Small intestine (tissue), 7 donors: ENCODE measurements around the gene RFTN2. TPM values are rescaled to one million over a fixed set of nuclear protein-coding genes. Genes with fewer than 3 reads are reported as not detected.
"Not testable (repeated sequence)": the region's sequence is repeated elsewhere in the genome, so short reads cannot be mapped to it uniquely, and the experiment has no call there.

Source experiments
- DNase-seq, 2 donors: peaks; one replicate each; pipeline versions ENCODE4 v3.0.0 to v3.0.0-alpha.2; 2013
- FAIRE-seq: peaks from 2 replicates; lab custom pipeline; 2012; peaks lifted over from hg19 to GRCh38; lab: Jason Lieb, UNC
- H3K27ac ChIP-seq, 3 donors: one replicate each; pipeline ENCODE4 v1.5.1; 2013; ENCODE audit warnings: low read length in 2 of 3, mild to moderate bottlenecking in 2 of 3, control low read depth in 1 of 3, inconsistent platforms in 1 of 3, low read depth in 1 of 3, moderate library complexity in 1 of 3
- H3K27me3 ChIP-seq, 3 donors: one replicate each; pipeline ENCODE4 v1.6.1; 2013; ENCODE audit warnings: low read length in 3 of 3, inconsistent platforms in 1 of 3; ENCODE audit not compliant: control insufficient read depth in 3 of 3, insufficient read depth in 3 of 3
- H3K36me3 ChIP-seq, 3 donors: one replicate each; pipeline ENCODE4 v1.6.1; 2013; ENCODE audit warnings: low read length in 3 of 3, inconsistent platforms in 1 of 3, low read depth in 1 of 3, mild to moderate bottlenecking in 1 of 3, moderate library complexity in 1 of 3; ENCODE audit not compliant: control insufficient read depth in 3 of 3, insufficient read depth in 2 of 3
- H3K4me1 ChIP-seq, 3 donors: one replicate each; pipeline ENCODE4 v1.6.1; 2013; ENCODE audit warnings: low read length in 2 of 3, inconsistent platforms in 1 of 3, low read depth in 1 of 3, mild to moderate bottlenecking in 1 of 3, moderate library complexity in 1 of 3; ENCODE audit not compliant: control insufficient read depth in 3 of 3, insufficient read depth in 2 of 3
- H3K4me3 ChIP-seq, 3 donors: one replicate each; pipeline ENCODE4 v1.5.1; 2013; ENCODE audit warnings: low read length in 3 of 3, control low read depth in 1 of 3, inconsistent platforms in 1 of 3, low read depth in 1 of 3, mild to moderate bottlenecking in 1 of 3, moderate library complexity in 1 of 3
- H3K9me3 ChIP-seq, 2 donors: one replicate each; pipeline ENCODE4 v1.6.1; 2013; ENCODE audit warnings: low read depth in 1 of 2, low read length in 1 of 2; ENCODE audit not compliant: control insufficient read depth in 2 of 2, insufficient read depth in 1 of 2
- WGBS, 3 donors: extraction: QIAGEN DNeasy Blood & Tissue Kit; methylation state at CpG; one replicate each; pipeline ENCODE4 v1.1.7; 2013; 5-methylcytosine and 5-hydroxymethylcytosine counted together
- polyA plus RNA-seq, 4 donors: library from polyadenylated mRNA; stranded (reverse) in 3 of 4; unstranded in 1 of 4; fragments of 200-250 nt in 3 of 4; fragments of 120-200 nt in 1 of 4; gene quantifications; one replicate each; pipeline versions ENCODE4 v1.2.1 to v1.2.3, GENCODE V29; 2013
- donor health status: healthy with polysubstance abuse.
- donor health status: control.
- donor health status: control.
- donor health status: Bipolar disorder and iron deficiency.
- donor health status: healthy.

Gene RFTN2
- polyA plus RNA-seq, 4 donors, result 1.1 to 2.7 (median 1.5) TPM; not detected in 1

GRCh38 chr2:197571627-197572271 is 103.6 kb downstream of the RFTN2 start:
- Histone ChIP-seq H3K36me3 (peaks cover 0 to 5% (median 4%) of the 10 kb centered on the region in 3 donors), H3K27ac (peak overlapping the region in 1 of 3 donors; percentile 26), H3K4me3 (no peak overlapping the region), H3K9me3 (peaks cover 0 to 14% of the 10 kb centered on the region in 2 donors), H3K4me1 (no peaks in the 10 kb centered on the region), H3K27me3 (no peaks in the 10 kb centered on the region)
- FAIRE-seq, result no peak
- no peak for DNase-seq
- 71 to 87% (median 81%) methylated on average over 10 of the region's 10 CpGs for WGBS, 3 donors

GRCh38 chr2:197560146-197560665 is 115.2 kb downstream of the RFTN2 start:
- no peak overlapping the region for H3K4me3 ChIP-seq
- H3K36me3 ChIP-seq, result peaks cover 3 to 13% (median 3%) of the 10 kb centered on the region in 3 donors
- H3K27me3 ChIP-seq, result no peaks in the 10 kb centered on the region
- WGBS, 3 donors, result 91 to 97% (median 95%) methylated on average over 9 of the region's 9 CpGs
- DNase-seq, result no peak
- no peaks in the 10 kb centered on the region for H3K9me3 ChIP-seq
- H3K4me1 ChIP-seq, result no peaks in the 10 kb centered on the region
- no peak for FAIRE-seq
- H3K27ac ChIP-seq, result no peak overlapping the region

DNA sequence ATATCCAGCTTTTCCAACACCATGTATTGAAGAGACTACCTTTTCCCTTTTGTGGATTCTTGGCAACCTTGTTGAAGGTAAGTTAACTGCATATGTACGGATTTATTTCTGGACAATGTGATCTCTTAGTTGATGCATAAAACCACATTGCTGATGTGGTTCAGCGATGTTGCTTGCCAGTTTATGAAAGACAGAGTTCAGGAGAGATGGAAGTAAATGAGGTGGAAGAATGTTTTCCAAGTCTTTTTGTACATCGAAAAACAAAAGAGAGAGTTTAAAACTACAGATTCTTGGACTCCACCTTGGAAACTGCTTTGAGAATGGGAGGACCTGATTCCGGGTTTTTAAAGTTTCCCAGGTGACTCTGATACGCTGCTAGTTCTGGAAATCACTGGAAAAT is 115.7 kb downstream of the RFTN2 start:
- Histone ChIP-seq H3K9me3 (no peaks in the 10 kb centered on the region), H3K36me3 (peaks cover 3 to 17% (median 3%) of the 10 kb centered on the region in 3 donors), H3K4me3 (no peak overlapping the region), H3K27ac (no peak overlapping the region), H3K4me1 (no peaks in the 10 kb centered on the region), H3K27me3 (no peaks in the 10 kb centered on the region)
- 93 to 99% (median 97%) methylated on average over 5 of the region's 5 CpGs for WGBS, 3 donors
- no peak for FAIRE-seq
- DNase-seq, result no peak

GRCh38 chr2:197558393-197558792 is 117.0 kb downstream of the RFTN2 start:
- no peak for DNase-seq
- no peak overlapping the region for H3K4me3 ChIP-seq
- no peaks in the 10 kb centered on the region for H3K9me3 ChIP-seq
- no peak for FAIRE-seq
- no peak overlapping the region for H3K27ac ChIP-seq
- WGBS, 3 donors, result 95 to 96% (median 96%) methylated on average over 3 of the region's 3 CpGs
- peaks cover 3 to 27% (median 11%) of the 10 kb centered on the region in 3 donors for H3K36me3 ChIP-seq
- no peaks in the 10 kb centered on the region for H3K27me3 ChIP-seq
- no peaks in the 10 kb centered on the region for H3K4me1 ChIP-seq

DNA sequence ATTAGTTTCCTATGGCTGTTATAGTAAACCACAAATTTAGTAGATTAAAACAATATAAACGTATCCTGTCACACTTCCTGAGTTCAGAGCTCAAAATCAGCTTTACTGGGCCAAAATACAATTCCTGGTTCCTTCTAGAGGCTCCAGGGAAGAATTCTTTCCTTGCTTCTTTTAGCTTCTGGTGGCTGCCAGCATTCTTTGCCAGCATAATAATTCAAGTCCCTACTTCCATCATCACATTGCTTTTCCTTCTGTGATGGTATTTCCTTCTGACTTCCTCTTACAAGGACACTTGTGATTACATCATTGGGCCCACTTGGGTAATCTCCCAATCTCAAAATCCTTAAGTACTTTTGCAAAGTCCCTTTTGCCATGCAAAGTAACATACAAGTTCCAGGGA is 118.9 kb downstream of the RFTN2 start:
- H3K27ac ChIP-seq, result no peak overlapping the region
- H3K4me3 ChIP-seq, result no peak overlapping the region
- 44 to 81% (median 74%) methylated on average over 1 of the region's 1 CpG for WGBS, 3 donors
- no peak for FAIRE-seq
- H3K9me3 ChIP-seq, result no peaks in the 10 kb centered on the region
- H3K27me3 ChIP-seq, result no peaks in the 10 kb centered on the region
- H3K36me3 ChIP-seq, result peaks cover 3 to 28% (median 11%) of the 10 kb centered on the region in 3 donors
- no peak for DNase-seq
- no peaks in the 10 kb centered on the region for H3K4me1 ChIP-seq

DNA sequence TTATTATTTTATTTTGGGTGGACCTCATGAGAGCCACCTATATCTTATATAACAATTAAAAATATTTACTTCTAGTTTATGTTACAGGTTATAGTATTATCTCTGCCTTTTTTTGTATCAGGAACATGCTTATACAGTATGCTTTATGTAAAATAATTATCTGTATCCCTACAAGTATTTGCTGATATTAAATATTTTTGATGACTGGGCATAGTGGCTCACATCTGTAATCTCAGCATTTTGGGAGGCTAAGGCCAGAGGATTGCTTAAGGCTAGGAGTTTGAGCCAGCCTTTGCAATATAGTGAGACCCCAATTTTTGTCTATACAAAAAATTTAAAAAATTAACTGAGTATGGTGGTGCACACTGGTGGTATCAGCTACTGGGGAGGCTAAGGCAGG is 119.9 kb downstream of the RFTN2 start:
- FAIRE-seq (no peak), DNase-seq (no peak)
- H3K9me3 ChIP-seq, result no peaks in the 10 kb centered on the region
- no peak overlapping the region for H3K4me3 ChIP-seq
- H3K4me1 ChIP-seq, result no peaks in the 10 kb centered on the region
- H3K36me3 ChIP-seq, result peaks cover 3 to 28% (median 11%) of the 10 kb centered on the region in 3 donors
- H3K27me3 ChIP-seq, result no peaks in the 10 kb centered on the region
- H3K27ac ChIP-seq, result no peak overlapping the region

- 88 to 97% (median 97%) methylated on average over 2 of the region's 2 CpGs for WGBS, 3 donors
- H3K4me3 ChIP-seq, DNase-seq, H3K27ac ChIP-seq, H3K9me3 ChIP-seq, H3K4me1 ChIP-seq, FAIRE-seq, H3K27me3 ChIP-seq: not testable (repeated sequence)
- peaks cover 5 to 32% (median 13%) of the 10 kb centered on the region in 3 donors for H3K36me3 ChIP-seq
Observed at GRCh38 chr2:197551260-197551659, 124.1 kb downstream of the RFTN2 start.

- DNase-seq (no peak), FAIRE-seq (no peak)
- H3K4me1 ChIP-seq, result no peaks in the 10 kb centered on the region
- H3K27ac ChIP-seq, result no peak overlapping the region
- H3K27me3 ChIP-seq, result no peaks in the 10 kb centered on the region
- H3K4me3 ChIP-seq, result no peak overlapping the region
- 91 to 93% (median 92%) methylated on average over 5 of the region's 5 CpGs for WGBS, 3 donors
- peaks cover 5 to 30% (median 5%) of the 10 kb centered on the region in 3 donors for H3K36me3 ChIP-seq
- no peaks in the 10 kb centered on the region for H3K9me3 ChIP-seq
Observed at GRCh38 chr2:197548582-197548981, 126.8 kb downstream of the RFTN2 start.
